Prostate gland (tissue), 2 donors: ENCODE data around the gene ARAF.

ENCODE experiments used
- POLR2A ChIP-seq: fragments of 450-650 bp; IDR thresholded peaks from one replicate; pipeline ENCODE4 v1.6.1; 2016; ENCODE audit warnings: antibody characterized with exemption, mild to moderate bottlenecking
- POLR2AphosphoS5 ChIP-seq: sonication (generic); formaldehyde crosslinking; IDR thresholded peaks from one replicate; pipeline ENCODE4 v1.6.1; 2017; ENCODE audit warnings: antibody characterized with exemption
- TF ChIP-seq, protein P1 (sequence below), 4 experiments: fragments of 200-600 bp in 2 of 4; fragments of 450-650 bp in 2 of 4; sonication (generic) in 2 of 4; IDR thresholded peaks; 1 replicate in 3 of 4; 2 replicates in 1 of 4; pipeline ENCODE4 v1.5.1; 2016 to 2019; ENCODE audit warnings: antibody characterized with exemption in 4 of 4, mild to moderate bottlenecking in 2 of 4, moderate library complexity in 2 of 4

DNA sequence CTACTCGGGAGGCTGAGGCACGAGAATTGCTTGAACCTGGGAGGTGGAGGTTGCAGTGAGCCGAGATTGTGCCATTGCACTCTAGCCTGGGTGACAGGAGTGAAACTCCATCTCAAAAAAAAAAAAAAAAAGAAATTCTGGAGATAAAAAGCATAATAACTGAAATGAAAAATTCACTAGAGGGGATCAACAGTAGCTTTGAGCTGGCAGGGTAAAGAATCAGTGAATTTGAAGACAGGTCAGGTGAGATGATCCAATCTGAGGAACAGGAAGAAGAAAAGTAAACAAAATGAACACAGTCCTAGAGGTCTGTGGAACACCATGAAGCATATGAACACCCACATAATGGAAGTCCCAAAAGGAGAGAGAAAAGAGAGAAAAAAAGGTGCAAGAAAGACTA lies 36.2 kb downstream of the ARAF start:
- TF ChIP-seq POLR2A (no peak), POLR2AphosphoS5 (no peak)
- TF ChIP-seq, protein P1, sequence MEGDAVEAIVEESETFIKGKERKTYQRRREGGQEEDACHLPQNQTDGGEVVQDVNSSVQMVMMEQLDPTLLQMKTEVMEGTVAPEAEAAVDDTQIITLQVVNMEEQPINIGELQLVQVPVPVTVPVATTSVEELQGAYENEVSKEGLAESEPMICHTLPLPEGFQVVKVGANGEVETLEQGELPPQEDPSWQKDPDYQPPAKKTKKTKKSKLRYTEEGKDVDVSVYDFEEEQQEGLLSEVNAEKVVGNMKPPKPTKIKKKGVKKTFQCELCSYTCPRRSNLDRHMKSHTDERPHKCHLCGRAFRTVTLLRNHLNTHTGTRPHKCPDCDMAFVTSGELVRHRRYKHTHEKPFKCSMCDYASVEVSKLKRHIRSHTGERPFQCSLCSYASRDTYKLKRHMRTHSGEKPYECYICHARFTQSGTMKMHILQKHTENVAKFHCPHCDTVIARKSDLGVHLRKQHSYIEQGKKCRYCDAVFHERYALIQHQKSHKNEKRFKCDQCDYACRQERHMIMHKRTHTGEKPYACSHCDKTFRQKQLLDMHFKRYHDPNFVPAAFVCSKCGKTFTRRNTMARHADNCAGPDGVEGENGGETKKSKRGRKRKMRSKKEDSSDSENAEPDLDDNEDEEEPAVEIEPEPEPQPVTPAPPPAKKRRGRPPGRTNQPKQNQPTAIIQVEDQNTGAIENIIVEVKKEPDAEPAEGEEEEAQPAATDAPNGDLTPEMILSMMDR (IDR thresholded peaks at IDR 0.05): no peak
